ENCODE results near the gene TMEM163.

GRCh38 chr2:134647607-134648256 lies 71.1 kb downstream of the TMEM163 start:
- TF ChIP-seq POLR2A (IDR thresholded peaks at IDR 0.05) (no peak), CTCF (IDR thresholded peaks at IDR 0.05) (no peak), POLR2AphosphoS5 (IDR thresholded peaks at IDR 0.05) (no peak), EP300 (IDR thresholded peaks at IDR 0.05) (no peak)
